Thyroid gland (tissue), 4 donors: Measurements from ENCODE around the gene HMGCLL1. TPM values are rescaled to one million over a fixed set of nuclear protein-coding genes. Genes with fewer than 3 reads are reported as not detected.

Experiments
- DNase-seq, 2 donors: peaks; one replicate each; pipeline ENCODE4 v3.0.0-alpha.2; 2019
- H3K27ac ChIP-seq, 3 donors: fragments of 200-600 bp; sonication (generic); 1 replicate in 2 of 3; 2 replicates in 1 of 3; pipeline ENCODE4 v1.5.1; 2016 to 2019; ENCODE audit warnings: mild to moderate bottlenecking in 1 of 3, moderate library complexity in 1 of 3
- H3K27me3 ChIP-seq: fragments of 200-600 bp; sonication (generic); one replicate; pipeline ENCODE4 v1.5.1; 2019
- H3K36me3 ChIP-seq, 2 donors: fragments of 200-600 bp; sonication (generic); one replicate each; pipeline ENCODE4 v1.5.1; 2016 to 2019
- H3K4me1 ChIP-seq, 2 donors: fragments of 200-600 bp; sonication (generic); one replicate each; pipeline ENCODE4 v1.5.1; 2017 to 2019
- H3K4me3 ChIP-seq, 3 donors: fragments of 200-600 bp; sonication (generic); replicated peaks in 1 of 3; 1 replicate in 2 of 3; 2 replicates in 1 of 3; pipeline ENCODE4 v1.5.1; 2016; ENCODE audit warnings: mild to moderate bottlenecking in 1 of 3
- H3K9me3 ChIP-seq: fragments of 200-600 bp; sonication (generic); one replicate; pipeline ENCODE4 v1.5.1; 2017
- CTCF ChIP-seq, 6 experiments: fragments of 200-600 bp in 3 of 6; fragments of 450-650 bp in 3 of 6; sonication (generic) in 3 of 6; IDR thresholded peaks; one replicate each; pipeline ENCODE4 v1.5.1; 2016 to 2019; ENCODE audit warnings: antibody characterized with exemption in 6 of 6, mild to moderate bottlenecking in 2 of 6, inconsistent platforms in 1 of 6, moderate library complexity in 1 of 6
- POLR2A ChIP-seq, 2 donors: fragments of 450-650 bp; IDR thresholded peaks; one replicate each; pipeline ENCODE4 v1.6.1; 2017; ENCODE audit warnings: antibody characterized with exemption in 2 of 2, mild to moderate bottlenecking in 2 of 2, moderate library complexity in 1 of 2
- WGBS, 2 donors: methylation state at CpG; one replicate each; pipeline ENCODE4 v1.1.5; 2017; 5-methylcytosine and 5-hydroxymethylcytosine counted together
- intact Hi-C: fragments of 100-400 bp; cut with DNase I; formaldehyde crosslinking; loops from one replicate; pipeline ENCODE4 v1.15.1; 2023
- total RNA-seq, 4 donors: library from RNA; depleted of rRNA; stranded (reverse); fragments of >200 nt; gene quantifications; one replicate each; pipeline ENCODE4 v1.2.3, GENCODE V29; 2016

The HMGCLL1 gene
- total RNA-seq, 4 donors from 2014 or later, result 0.25 to 2.1 (median 1.1) TPM

- no peak for DNase-seq
- no peak overlapping the region for H3K4me3 ChIP-seq
- no peaks in the 10 kb centered on the region for H3K9me3 ChIP-seq
- no peak for TF ChIP-seq POLR2A (IDR thresholded peaks at IDR 0.05)
- no peak for TF ChIP-seq CTCF (IDR thresholded peaks at IDR 0.05)
- 80 to 87% methylated on average over 3 of the region's 3 CpGs for WGBS, 2 donors
- H3K27ac ChIP-seq, result no peak overlapping the region
- intact Hi-C loops, result no loop called here
- no peaks in the 10 kb centered on the region for H3K4me1 ChIP-seq
- H3K27me3 ChIP-seq, result no peaks in the 10 kb centered on the region
- no peaks in the 10 kb centered on the region for H3K36me3 ChIP-seq
These were observed 81.3 kb downstream of the HMGCLL1 start for GRCh38 chr6:55497694-55498093.

GRCh38 chr6:55496201-55496600 lies 82.8 kb downstream of the HMGCLL1 start:
- H3K4me1 ChIP-seq, result no peaks in the 10 kb centered on the region
- no peak for DNase-seq
- H3K27me3 ChIP-seq, result no peaks in the 10 kb centered on the region
- H3K4me3 ChIP-seq, result no peak overlapping the region
- TF ChIP-seq CTCF (IDR thresholded peaks at IDR 0.05), result no peak
- TF ChIP-seq POLR2A (IDR thresholded peaks at IDR 0.05), result no peak
- no peaks in the 10 kb centered on the region for H3K9me3 ChIP-seq
- no peaks in the 10 kb centered on the region for H3K36me3 ChIP-seq
- 89 to 95% methylated on average over 1 of the region's 1 CpG for WGBS, 2 donors
- no peak overlapping the region for H3K27ac ChIP-seq
- intact Hi-C loops, result no loop called here

GRCh38 chr6:55495277-55495676 lies 83.7 kb downstream of the HMGCLL1 start:
- Histone ChIP-seq H3K4me1 (no peaks in the 10 kb centered on the region), H3K4me3 (no peak overlapping the region), H3K9me3 (no peaks in the 10 kb centered on the region), H3K27ac (no peak overlapping the region), H3K27me3 (no peaks in the 10 kb centered on the region), H3K36me3 (no peaks in the 10 kb centered on the region)
- DNase-seq, result no peak
- TF ChIP-seq CTCF (IDR thresholded peaks at IDR 0.05), result no peak
- no peak for TF ChIP-seq POLR2A (IDR thresholded peaks at IDR 0.05)
- intact Hi-C loops, result no loop called here
- WGBS, 2 donors, result 65 to 73% methylated on average over 3 of the region's 3 CpGs

GRCh38 chr6:55494411-55494810 lies 84.6 kb downstream of the HMGCLL1 start:
- no peak overlapping the region for H3K4me3 ChIP-seq
- 55 to 62% methylated on average over 2 of the region's 2 CpGs for WGBS, 2 donors
- intact Hi-C loops, result no loop called here
- TF ChIP-seq CTCF (IDR thresholded peaks at IDR 0.05) (no peak), POLR2A (IDR thresholded peaks at IDR 0.05) (no peak)
- no peaks in the 10 kb centered on the region for H3K36me3 ChIP-seq
- no peak for DNase-seq
- H3K4me1 ChIP-seq, result no peaks in the 10 kb centered on the region
- no peaks in the 10 kb centered on the region for H3K9me3 ChIP-seq
- H3K27me3 ChIP-seq, result no peaks in the 10 kb centered on the region
- no peak overlapping the region for H3K27ac ChIP-seq

GRCh38 chr6:55492259-55492658 lies 86.7 kb downstream of the HMGCLL1 start:
- 91 to 93% methylated on average over 4 of the region's 4 CpGs for WGBS, 2 donors
- H3K36me3 ChIP-seq, result no peaks in the 10 kb centered on the region
- DNase-seq, result no peak
- H3K9me3 ChIP-seq, result no peaks in the 10 kb centered on the region
- no peak overlapping the region for H3K4me3 ChIP-seq
- no peaks in the 10 kb centered on the region for H3K27me3 ChIP-seq
- H3K27ac ChIP-seq, result no peak overlapping the region
- TF ChIP-seq POLR2A (IDR thresholded peaks at IDR 0.05) (no peak), CTCF (IDR thresholded peaks at IDR 0.05) (no peak)
- intact Hi-C loops, result no loop called here
- no peaks in the 10 kb centered on the region for H3K4me1 ChIP-seq
